MG63 (cell line): ENCODE results near the gene CDH4. TPM values are rescaled to one million over a fixed set of nuclear protein-coding genes. Genes with fewer than 3 reads are reported as not detected.

Source experiments
- DNase-seq: peaks from one replicate; pipeline ENCODE4 v3.0.0-alpha.2; 2020
- H3K27me3 ChIP-seq: fragments of 250-450 bp; sonication (Bioruptor Pico); 2 replicates; pipeline ENCODE4 v1.5.1; 2020; ENCODE audit warnings: mild to moderate bottlenecking, moderate library complexity
- H3K36me3 ChIP-seq: fragments of 250-450 bp; sonication (Bioruptor Pico); 2 replicates; pipeline ENCODE4 v1.5.1; 2020; ENCODE audit warnings: mild to moderate bottlenecking, moderate library complexity
- H3K4me3 ChIP-seq: fragments of 250-450 bp; sonication (Bioruptor Pico); 2 replicates; pipeline ENCODE4 v1.5.1; 2020; ENCODE audit warnings: mild to moderate bottlenecking, moderate library complexity
- H3K9me3 ChIP-seq: fragments of 250-450 bp; sonication (Bioruptor Pico); 2 replicates; pipeline ENCODE4 v1.5.1; 2020; ENCODE audit warnings: mild to moderate bottlenecking, moderate library complexity
- total RNA-seq: library from RNA; depleted of rRNA; stranded (reverse); fragments of >200 nt; shearing (Covaris generic); gene quantifications from 2 replicates; pipeline ENCODE4 v1.2.3, GENCODE V29; 2014; ENCODE audit warnings: low replicate concordance

CDH4 gene
- total RNA-seq, 1 experiment from 2014 or later, result not detected

DNA sequence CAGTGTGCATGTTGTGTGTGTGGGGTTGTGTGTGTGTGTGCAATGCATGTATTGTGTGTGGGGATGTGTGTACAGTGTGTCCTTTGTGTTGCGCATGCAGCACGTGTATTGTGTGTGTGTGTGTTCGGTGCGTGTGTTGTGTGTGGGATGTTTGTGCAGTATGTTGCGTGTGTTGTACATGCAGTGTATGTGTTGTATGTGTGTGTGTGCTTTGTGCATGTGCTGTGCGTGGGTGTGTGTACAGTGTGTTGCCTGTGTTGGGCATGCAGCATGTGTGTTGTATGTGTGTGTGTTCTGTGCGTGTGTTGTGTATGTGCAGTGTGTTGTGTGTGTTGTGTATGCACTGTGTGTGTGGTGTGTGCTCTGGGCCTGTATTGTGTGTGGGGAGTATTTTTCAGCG is 52.7 kb downstream of the CDH4 start:
- no peaks in the 10 kb centered on the region for H3K9me3 ChIP-seq
- H3K36me3 ChIP-seq, result no peaks in the 10 kb centered on the region
- H3K27me3 ChIP-seq, result peaks cover 6% of the 10 kb centered on the region
- no peak overlapping the region for H3K4me3 ChIP-seq
- DNase-seq, result no peak

DNA sequence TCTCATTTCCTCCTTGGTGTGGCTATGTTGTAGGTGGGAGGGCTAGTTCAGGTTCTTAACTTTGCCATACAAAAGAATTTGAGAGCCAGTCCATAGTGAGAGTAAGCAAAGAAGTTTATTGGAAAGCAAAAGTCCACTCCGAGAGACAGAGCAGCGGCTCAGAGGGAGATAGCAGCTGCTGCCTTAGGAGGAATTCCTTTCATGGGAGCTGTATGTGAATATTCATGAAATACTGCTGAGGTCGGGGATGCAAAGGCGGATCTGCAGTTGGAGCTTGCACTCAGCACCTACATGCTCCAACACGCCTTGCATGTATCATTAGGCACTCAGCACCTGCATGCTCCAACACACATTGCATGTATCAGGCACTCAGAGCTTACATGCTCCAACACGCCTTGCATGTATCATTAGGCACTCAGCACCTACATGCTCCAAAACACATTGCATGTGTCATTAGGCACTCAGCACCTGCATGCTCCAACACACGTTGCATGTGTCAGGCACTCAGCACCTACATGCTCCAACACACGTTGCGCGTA is 54.9 kb downstream of the CDH4 start:
- Histone ChIP-seq H3K4me3 (no peak overlapping the region), H3K9me3 (no peaks in the 10 kb centered on the region), H3K27me3 (peaks cover 6% of the 10 kb centered on the region), H3K36me3 (no peaks in the 10 kb centered on the region)
- no peak for DNase-seq

DNA sequence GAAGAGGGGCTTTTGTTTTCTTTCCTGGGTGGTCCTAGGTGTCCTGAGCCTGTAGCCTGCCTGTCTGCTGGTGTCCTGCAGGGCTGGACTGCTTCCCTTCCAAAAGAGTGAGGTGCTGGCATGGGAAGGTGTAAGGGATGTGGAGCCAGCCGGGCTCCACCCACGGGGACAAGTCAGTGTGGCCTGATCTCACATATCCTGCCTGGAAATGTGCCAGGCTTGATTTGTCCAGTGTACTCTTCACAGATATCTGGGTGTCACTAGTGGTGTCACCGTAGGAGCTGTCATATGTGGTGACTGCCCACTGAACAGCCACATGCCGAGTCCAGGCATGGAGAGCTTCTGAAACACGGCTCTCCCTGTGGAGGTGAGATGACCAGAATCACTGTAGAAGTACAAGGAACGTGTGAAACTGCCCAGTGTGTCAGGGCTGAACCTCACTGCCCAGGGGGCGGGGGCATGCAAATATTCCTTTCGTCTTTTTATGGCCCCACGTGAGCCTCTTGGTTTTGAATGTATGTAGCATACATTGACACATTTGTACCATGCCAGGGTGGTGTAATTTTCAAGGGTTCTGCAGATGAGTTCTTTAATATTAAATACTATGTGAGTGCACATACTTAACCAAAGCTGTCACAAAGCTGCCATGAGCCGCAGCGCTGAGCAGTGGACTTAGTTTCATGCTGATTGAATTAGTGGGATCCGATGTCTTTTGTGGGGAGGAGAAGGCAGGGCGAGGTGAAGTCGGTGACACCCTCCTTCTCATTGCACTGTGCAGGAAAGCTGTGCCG is 55.8 kb downstream of the CDH4 start:
- Histone ChIP-seq H3K36me3 (no peaks in the 10 kb centered on the region), H3K4me3 (no peak overlapping the region)
- no peak for DNase-seq

DNA sequence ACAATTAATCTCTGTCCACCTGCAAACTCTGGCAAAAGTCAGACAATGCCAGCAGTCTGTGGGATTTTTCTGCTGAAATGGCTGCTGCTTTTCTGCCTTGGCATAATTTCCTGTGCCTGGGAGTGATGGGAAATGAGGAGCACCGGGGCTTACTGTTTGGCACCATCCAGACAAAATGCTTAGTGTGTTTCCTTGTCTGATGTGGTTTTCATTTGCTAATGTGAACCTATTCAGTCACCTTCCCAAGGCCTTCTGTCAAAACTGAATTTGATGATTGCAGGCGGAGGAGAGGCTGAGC is 56.4 kb downstream of the CDH4 start:
- H3K9me3 ChIP-seq, result no peaks in the 10 kb centered on the region
- DNase-seq, result no peak
- no peaks in the 10 kb centered on the region for H3K36me3 ChIP-seq
- H3K27me3 ChIP-seq, result peaks cover 6% of the 10 kb centered on the region
- no peak overlapping the region for H3K4me3 ChIP-seq

More for the DNA sequence above, 55.8 kb downstream of the CDH4 start:
- no peaks in the 10 kb centered on the region for H3K9me3 ChIP-seq
- peaks cover 6% of the 10 kb centered on the region for H3K27me3 ChIP-seq

DNA sequence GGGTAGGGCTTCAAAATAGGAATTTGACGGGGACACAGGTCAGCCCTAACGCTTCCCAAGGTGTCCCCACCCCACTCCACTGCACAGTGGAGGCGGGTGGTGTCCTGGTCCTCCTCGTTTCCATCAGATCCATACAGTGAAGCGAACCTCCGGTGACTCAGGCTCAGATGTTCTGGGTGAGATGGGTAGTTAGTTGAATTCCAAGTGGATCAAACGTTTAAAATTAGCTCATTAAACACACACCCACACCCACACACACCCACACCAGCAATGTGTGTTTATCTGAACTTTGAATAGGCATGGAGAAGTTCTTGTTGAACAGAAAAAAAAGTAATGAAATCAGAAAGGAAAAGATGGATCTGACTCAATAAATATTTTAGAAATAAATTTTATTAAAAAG is 58.9 kb downstream of the CDH4 start:
- H3K4me3 ChIP-seq, result no peak overlapping the region
- H3K27me3 ChIP-seq, result peaks cover 11% of the 10 kb centered on the region
- no peaks in the 10 kb centered on the region for H3K36me3 ChIP-seq
- H3K9me3 ChIP-seq, result no peaks in the 10 kb centered on the region
- no peak for DNase-seq

DNA sequence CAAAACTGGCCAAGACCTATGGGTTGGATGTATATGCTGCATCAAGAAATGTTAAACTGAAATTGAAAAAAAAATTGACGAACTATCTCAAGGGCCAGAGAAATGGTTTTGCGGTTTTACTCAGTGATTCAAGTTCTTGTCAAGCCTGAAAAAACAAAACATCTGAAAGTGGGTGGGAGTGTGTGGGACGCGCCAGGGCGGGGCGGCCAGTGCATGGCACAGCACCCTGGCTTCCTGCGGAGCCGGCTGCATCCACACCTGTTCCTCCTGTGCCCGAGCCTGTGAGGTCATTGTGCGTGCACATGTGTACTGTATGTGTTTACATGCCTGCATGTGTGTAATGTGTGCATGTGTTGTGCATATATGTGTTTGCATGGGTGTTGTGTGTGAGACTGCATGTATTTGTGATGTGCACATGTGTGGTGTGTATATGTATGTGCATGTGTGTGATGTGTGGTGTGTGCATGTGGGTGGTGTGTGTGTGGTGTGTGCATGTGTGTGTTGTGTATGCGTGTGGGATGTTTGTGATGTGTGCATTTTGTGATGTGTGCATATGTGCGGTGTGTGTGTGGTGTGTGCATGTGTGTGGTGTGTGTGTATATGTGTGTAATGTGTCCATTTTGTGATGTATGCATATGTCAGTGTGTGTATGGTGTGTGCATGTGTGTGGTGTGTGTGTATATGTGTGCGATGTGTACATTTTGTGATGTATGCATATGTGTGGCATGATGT is 59.8 kb downstream of the CDH4 start:
- DNase-seq, result peak; percentile 44
- no peak overlapping the region for H3K4me3 ChIP-seq

DNA sequence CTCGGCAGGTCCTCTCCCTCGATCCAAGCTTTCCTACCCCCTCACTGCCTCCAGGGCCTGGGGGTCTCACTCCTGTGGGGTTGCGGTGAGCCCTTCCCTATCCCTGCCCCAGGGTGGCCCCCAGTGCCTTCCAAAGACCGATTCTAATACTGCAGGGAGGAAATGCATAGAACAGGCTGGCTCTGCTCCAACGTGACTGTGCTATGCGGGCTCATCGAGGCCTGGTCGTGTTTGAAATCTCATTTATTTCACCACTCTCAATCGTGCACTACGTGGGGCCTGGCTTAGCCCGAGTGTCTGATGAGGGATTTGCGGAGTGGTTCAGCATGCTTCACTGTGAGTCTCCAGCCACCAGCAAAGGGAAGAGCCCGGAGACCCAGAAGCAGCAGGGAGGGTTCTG is 60.9 kb downstream of the CDH4 start:
- no peak for DNase-seq
- H3K9me3 ChIP-seq, result no peaks in the 10 kb centered on the region
- H3K36me3 ChIP-seq, result no peaks in the 10 kb centered on the region
- H3K4me3 ChIP-seq, result no peak overlapping the region
- H3K27me3 ChIP-seq, result peaks cover 16% of the 10 kb centered on the region

More for the DNA sequence above, 59.8 kb downstream of the CDH4 start:
- H3K9me3 ChIP-seq, result no peaks in the 10 kb centered on the region
- no peaks in the 10 kb centered on the region for H3K36me3 ChIP-seq
- H3K27me3 ChIP-seq, result peaks cover 11% of the 10 kb centered on the region

DNA sequence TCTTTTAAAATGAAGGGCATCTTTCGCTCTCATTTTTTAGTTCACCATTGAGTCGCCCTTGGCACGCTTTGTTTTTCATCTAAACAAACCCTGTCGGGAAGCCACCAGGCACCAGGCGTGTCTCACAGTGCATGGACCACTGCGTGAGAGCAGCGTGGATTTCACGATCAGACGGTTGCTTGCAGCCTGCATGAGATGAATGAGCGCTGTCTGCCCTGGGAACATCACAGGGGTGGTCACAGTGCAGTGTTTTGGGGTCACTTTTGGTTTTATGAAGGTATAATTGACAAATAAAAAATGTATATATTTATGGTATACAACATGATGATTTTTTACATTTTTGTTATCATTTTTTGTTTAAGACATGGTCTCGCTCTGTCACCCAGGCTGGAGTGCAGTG is 61.3 kb downstream of the CDH4 start:
- H3K27me3 ChIP-seq, result peaks cover 16% of the 10 kb centered on the region; the same call in 1 of the 2 replicates
- no peaks in the 10 kb centered on the region for H3K9me3 ChIP-seq
- no peak for DNase-seq
- H3K4me3 ChIP-seq, result no peak overlapping the region
- H3K36me3 ChIP-seq, result no peaks in the 10 kb centered on the region

DNA sequence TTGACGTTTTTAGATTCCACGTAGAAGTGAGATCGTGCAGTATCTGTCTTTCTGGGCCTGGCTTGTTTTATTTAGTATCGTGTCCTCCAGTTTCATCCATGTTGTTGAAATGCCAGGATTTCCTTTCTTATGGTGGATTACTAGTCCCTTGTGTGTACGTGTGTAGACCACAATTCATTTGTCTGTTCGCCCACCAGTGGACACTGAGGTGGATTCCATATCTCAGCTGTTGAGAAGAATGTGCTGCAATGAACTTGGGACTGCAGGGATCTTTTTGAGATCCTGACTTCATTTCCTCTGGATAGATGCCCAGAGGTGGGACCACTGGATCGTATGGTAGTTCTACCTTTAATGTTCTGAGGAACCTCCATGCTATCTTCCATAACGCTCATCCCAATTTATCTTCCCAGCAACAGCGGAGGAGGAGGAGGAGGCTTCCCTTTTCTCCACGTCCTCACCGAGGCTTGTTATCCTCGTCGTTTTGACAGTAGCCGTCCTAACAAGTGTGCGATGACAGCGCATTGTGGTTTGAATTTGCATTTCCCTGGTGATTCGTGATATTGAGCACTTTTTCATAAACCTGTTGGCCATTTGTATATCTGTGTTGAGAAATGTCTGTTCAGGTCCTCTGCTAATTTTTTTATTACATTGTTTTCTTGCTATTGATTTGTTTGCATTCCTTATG is 62.4 kb downstream of the CDH4 start:
- no peaks in the 10 kb centered on the region for H3K9me3 ChIP-seq
- H3K36me3 ChIP-seq, result no peaks in the 10 kb centered on the region
- no peak for DNase-seq
- H3K27me3 ChIP-seq, result peaks cover 18% of the 10 kb centered on the region; the same call in 1 of the 2 replicates
- no peak overlapping the region for H3K4me3 ChIP-seq

DNA sequence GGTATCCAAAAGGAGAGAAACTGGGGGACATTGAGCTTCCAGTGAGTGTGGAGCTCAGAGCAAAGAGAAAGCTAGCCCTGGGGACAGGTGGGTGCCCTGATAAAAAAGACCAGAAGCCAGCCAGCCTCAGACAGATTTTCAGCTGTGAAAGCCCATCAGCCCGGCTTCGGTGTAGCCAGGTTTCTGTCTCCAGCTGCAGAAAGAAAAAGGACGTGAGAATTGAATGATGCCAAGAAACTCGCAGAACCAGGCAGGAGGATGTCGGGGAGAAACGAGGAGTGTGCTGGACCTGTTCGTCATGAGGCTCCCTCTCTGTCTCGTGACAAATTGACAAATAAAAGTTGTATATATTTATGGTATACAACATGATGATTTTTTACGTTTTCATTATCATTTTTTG is 63.3 kb downstream of the CDH4 start:
- Histone ChIP-seq H3K36me3 (no peaks in the 10 kb centered on the region), H3K4me3 (no peak overlapping the region), H3K9me3 (no peaks in the 10 kb centered on the region), H3K27me3 (peaks cover 18% of the 10 kb centered on the region; the same call in 1 of the 2 replicates)
- no peak for DNase-seq

DNA sequence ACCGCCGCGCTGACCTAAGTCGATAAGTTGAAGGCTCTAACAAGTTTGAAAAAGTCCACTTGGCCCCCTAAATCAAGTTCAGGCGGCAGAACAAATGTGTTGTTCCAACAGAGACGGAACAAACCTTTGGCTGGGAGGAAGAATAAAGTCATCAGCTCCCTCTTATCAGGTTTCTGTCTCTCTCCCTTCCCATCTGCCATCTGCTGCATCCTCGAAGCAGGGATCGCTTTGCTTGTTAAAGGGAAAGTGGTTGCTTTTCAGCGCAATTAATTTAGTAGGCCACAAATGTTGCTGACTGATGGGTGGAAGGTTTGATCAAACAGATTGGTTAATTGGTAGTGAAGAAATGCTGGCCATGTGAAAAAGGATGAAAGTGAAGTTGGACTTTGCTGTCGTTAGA is 64.3 kb downstream of the CDH4 start:
- no peak for DNase-seq
- Histone ChIP-seq H3K27me3 (peaks cover 18% of the 10 kb centered on the region; the same call in 1 of the 2 replicates), H3K9me3 (no peaks in the 10 kb centered on the region), H3K4me3 (no peak overlapping the region), H3K36me3 (no peaks in the 10 kb centered on the region)

DNA sequence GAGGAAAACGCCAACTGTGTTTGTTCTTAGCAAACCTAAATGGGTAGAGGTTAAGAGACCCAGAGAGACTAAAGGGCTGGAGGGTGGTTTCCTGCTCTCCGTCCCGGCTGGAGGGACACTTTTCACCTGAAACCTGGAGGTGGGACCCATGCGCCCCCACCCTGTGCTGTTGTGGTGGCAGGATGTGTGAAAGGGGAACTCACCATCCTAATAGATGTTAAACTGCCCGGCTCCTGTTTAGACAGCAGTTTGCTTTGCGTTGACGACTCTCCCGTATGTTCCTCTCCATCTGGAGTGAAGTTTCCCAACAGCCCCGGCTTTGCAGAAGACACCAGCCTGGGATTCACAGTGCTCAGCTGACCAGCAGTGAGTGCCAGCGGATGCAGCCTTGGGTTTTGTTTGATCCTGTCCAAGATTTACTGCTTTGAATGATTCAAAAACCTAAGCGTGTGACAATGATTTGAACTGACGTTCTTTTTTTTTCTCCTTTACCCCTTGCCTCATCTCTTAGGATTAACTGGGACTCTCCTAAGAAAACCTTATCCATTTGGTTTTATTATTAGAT is 66.0 kb downstream of the CDH4 start:
- Histone ChIP-seq H3K9me3 (no peaks in the 10 kb centered on the region), H3K27me3 (peaks cover 18% of the 10 kb centered on the region; the same call in 1 of the 2 replicates), H3K36me3 (no peaks in the 10 kb centered on the region), H3K4me3 (no peak overlapping the region)
- no peak for DNase-seq

DNA sequence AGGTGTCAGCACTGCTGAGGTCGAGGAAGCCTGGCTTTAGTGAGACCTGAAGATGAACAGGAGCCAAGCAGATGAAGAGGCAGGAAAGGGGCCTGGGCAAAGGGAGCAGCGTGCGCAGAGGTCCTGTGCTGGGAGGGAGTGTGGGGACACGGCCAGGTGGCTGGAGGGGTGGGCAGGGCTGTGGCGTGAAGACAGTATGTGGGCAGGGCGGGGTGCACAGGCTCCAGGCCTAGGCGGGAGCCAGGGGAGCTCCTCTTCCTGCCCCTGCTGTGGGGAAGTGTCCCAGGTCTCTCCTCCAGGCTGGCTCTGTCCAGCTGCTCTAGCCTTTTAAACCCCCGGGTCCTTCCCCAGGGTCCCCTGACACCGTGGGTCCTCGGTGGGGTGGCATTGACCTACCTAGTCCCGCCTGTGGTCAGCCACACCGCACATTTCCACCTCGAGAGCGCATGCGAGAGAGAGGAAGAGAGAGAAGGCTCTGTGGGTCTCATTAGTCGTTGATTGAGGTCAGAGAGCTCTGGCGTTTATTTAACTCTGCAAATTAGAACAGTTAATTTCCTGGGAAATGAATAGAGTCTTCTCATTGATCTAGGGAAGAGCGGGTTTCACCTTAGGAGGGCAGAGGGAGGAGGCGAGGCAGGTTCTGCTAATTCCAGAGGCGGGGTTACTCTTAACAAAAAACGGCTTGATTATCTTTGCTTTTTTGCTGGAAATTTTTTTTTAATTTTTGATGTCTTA is 68.8 kb downstream of the CDH4 start:
- Histone ChIP-seq H3K9me3 (no peaks in the 10 kb centered on the region), H3K4me3 (no peak overlapping the region)
- DNase-seq, result no peak

DNA sequence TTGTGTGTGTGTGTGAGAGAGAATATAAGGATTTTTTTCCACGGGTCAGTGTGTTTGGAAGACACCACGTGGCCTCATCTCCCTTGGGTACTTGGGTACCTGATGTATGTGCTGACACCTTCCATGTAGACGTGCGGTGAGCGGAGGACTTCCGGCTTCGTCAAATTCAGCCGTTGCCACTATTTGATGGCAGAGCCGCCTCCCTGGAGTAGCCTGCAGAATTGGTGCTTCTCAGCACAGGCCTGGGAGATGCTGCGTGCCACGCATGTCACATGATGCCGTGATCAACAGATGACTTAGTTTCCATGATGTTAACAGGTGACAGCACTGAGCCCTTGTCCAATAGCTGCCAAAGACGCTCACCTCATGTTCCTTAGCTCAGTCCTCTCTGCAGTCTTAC is 69.4 kb downstream of the CDH4 start:
- no peak for DNase-seq
- peaks cover 26% of the 10 kb centered on the region for H3K27me3 ChIP-seq
- H3K36me3 ChIP-seq, result no peaks in the 10 kb centered on the region
- no peaks in the 10 kb centered on the region for H3K9me3 ChIP-seq
- H3K4me3 ChIP-seq, result no peak overlapping the region

More for the DNA sequence above, 68.8 kb downstream of the CDH4 start:
- Histone ChIP-seq H3K27me3 (peaks cover 20% of the 10 kb centered on the region), H3K36me3 (no peaks in the 10 kb centered on the region)

DNA sequence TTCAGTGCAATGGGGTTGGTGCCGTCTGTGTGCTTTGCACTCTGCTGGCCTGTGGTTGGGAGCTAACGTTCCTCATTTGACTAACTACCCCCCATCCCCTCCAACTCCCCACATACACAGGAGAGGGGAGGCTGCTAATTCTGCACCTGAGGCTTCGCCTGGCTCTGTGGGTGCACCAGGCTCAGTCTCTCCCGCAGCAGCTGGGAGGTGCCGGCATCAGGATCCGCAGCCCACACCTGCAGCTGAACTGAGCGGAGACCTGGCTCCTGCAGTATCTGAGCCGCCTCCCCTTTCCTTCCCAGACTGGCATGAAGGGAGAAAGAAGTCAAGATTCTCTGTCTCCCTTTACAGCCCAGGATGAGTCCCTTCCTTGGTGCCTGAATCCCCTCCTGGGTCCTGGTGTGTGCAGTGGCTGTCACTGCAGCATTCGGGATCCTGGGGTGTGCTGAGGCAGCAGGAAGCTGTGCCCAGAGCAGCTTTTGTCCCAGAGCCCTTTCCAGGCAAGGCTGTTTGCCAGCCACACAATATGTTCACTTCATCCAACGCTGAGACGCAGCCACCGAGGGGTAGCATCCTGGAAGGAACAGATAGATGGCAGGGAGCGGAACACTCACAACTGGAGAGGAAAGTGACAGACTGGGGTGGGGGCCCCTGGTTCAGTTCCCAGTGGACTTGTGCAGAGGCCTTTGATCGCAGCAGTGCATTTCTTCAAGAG is 70.2 kb downstream of the CDH4 start:
- Histone ChIP-seq H3K36me3 (no peaks in the 10 kb centered on the region), H3K27me3 (peaks cover 33% of the 10 kb centered on the region), H3K4me3 (no peak overlapping the region), H3K9me3 (no peaks in the 10 kb centered on the region)
- DNase-seq, result no peak

DNA sequence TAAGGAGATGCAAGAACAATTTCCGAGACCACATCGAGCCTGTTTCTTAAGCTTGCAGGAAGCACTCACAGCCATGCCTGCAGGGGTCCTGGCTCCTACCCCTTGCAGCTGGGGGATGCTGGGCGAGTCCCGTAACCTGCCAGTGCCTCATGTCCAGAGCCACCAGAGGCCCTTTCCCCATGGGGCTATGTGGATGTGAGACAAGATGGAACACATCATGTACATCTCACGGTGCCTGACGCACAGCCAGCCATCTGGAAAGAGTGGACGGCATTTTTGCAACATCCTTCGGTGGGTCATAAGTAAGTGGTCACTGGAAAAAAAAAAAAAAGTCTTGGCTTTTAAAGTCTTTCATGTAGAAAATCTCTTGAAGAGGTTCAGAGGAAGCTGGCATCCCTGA is 72.8 kb downstream of the CDH4 start:
- H3K9me3 ChIP-seq, result no peaks in the 10 kb centered on the region
- DNase-seq, result no peak
- no peaks in the 10 kb centered on the region for H3K36me3 ChIP-seq
- peaks cover 32% of the 10 kb centered on the region for H3K27me3 ChIP-seq
- H3K4me3 ChIP-seq, result no peak overlapping the region
